KMS-11 (cell line): ENCODE results near the gene MADCAM1.

Source experiments
- H2AFZ ChIP-seq: fragments of 200-600 bp; sonication (generic); 2 replicates; pipeline ENCODE4 v1.6.1; 2016; ENCODE audit warnings: antibody characterized with exemption, mixed run types, low read depth
- H3K27ac ChIP-seq: fragments of 200-600 bp; sonication (generic); 2 replicates; pipeline ENCODE4 v1.6.1; 2016; ENCODE audit warnings: mild to moderate bottlenecking, mixed run types
- H3K27me3 ChIP-seq: fragments of 200-600 bp; sonication (generic); 2 replicates; pipeline ENCODE4 v1.6.1; 2017; ENCODE audit warnings: mild to moderate bottlenecking, low read depth, mixed run types, moderate library complexity; ENCODE audit not compliant: insufficient read depth
- H3K36me3 ChIP-seq: fragments of 200-600 bp; sonication (generic); 2 replicates; pipeline ENCODE4 v1.6.1; 2017; ENCODE audit warnings: mild to moderate bottlenecking, mixed run types; ENCODE audit not compliant: insufficient read depth
- H3K4me1 ChIP-seq: fragments of 200-600 bp; sonication (generic); 2 replicates; pipeline ENCODE4 v1.6.1; 2016; ENCODE audit warnings: mild to moderate bottlenecking, low read depth, mixed run types; ENCODE audit not compliant: poor library complexity, severe bottlenecking
- H3K4me2 ChIP-seq: fragments of 200-600 bp; sonication (generic); 2 replicates; pipeline ENCODE4 v1.7.0; 2016; ENCODE audit warnings: mild to moderate bottlenecking, mixed run types
- H3K4me3 ChIP-seq: fragments of 200-600 bp; sonication (generic); IDR thresholded peaks from 2 replicates; pipeline ENCODE4 v1.6.1; 2017; ENCODE audit warnings: low read depth, low read length, mixed read lengths; ENCODE audit not compliant: insufficient read depth
- H3K79me2 ChIP-seq: fragments of 200-600 bp; sonication (generic); 2 replicates; pipeline ENCODE4 v1.6.1; 2016; ENCODE audit warnings: low read depth, mixed run types; ENCODE audit not compliant: insufficient read depth
- H3K9ac ChIP-seq: fragments of 200-600 bp; sonication (generic); 2 replicates; pipeline ENCODE4 v1.6.1; 2016; ENCODE audit warnings: mild to moderate bottlenecking, mixed run types
- H4K20me1 ChIP-seq: fragments of 200-600 bp; sonication (generic); 2 replicates; pipeline ENCODE4 v1.6.1; 2016; ENCODE audit warnings: mild to moderate bottlenecking, mixed run types; ENCODE audit not compliant: insufficient read depth
- TF ChIP-seq, protein P1 (sequence below): fragments of 200-600 bp; sonication (generic); conservative IDR thresholded peaks from 2 replicates; pipeline ENCODE4 v1.6.1; 2017; ENCODE audit warnings: low read depth, mild to moderate bottlenecking, antibody characterized with exemption, low read length, moderate library complexity, mixed read lengths

MADCAM1 gene

DNA sequence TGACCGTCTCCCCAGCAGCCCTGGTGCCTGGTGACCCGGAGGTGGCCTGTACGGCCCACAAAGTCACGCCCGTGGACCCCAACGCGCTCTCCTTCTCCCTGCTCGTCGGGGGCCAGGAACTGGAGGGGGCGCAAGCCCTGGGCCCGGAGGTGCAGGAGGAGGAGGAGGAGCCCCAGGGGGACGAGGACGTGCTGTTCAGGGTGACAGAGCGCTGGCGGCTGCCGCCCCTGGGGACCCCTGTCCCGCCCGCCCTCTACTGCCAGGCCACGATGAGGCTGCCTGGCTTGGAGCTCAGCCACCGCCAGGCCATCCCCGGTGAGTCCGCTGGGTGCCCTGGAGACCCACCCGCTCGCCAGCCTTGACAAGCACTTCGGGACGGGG, 2.2 kb downstream of the MADCAM1 start:
- Histone ChIP-seq H4K20me1 (no peaks in the 10 kb centered on the region), H3K4me3 (no peak overlapping the region), H3K27ac (no peak overlapping the region), H2AFZ (no peak overlapping the region), H3K9ac (no peak overlapping the region), H3K36me3 (no peaks in the 10 kb centered on the region), H3K4me1 (no peaks in the 10 kb centered on the region), H3K79me2 (no peaks in the 10 kb centered on the region), H3K4me2 (no peak overlapping the region), H3K27me3 (peaks cover 29% of the 10 kb centered on the region; the same call in 1 of the 2 replicates)
- TF ChIP-seq, protein P1, sequence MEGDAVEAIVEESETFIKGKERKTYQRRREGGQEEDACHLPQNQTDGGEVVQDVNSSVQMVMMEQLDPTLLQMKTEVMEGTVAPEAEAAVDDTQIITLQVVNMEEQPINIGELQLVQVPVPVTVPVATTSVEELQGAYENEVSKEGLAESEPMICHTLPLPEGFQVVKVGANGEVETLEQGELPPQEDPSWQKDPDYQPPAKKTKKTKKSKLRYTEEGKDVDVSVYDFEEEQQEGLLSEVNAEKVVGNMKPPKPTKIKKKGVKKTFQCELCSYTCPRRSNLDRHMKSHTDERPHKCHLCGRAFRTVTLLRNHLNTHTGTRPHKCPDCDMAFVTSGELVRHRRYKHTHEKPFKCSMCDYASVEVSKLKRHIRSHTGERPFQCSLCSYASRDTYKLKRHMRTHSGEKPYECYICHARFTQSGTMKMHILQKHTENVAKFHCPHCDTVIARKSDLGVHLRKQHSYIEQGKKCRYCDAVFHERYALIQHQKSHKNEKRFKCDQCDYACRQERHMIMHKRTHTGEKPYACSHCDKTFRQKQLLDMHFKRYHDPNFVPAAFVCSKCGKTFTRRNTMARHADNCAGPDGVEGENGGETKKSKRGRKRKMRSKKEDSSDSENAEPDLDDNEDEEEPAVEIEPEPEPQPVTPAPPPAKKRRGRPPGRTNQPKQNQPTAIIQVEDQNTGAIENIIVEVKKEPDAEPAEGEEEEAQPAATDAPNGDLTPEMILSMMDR, result no peak

DNA sequence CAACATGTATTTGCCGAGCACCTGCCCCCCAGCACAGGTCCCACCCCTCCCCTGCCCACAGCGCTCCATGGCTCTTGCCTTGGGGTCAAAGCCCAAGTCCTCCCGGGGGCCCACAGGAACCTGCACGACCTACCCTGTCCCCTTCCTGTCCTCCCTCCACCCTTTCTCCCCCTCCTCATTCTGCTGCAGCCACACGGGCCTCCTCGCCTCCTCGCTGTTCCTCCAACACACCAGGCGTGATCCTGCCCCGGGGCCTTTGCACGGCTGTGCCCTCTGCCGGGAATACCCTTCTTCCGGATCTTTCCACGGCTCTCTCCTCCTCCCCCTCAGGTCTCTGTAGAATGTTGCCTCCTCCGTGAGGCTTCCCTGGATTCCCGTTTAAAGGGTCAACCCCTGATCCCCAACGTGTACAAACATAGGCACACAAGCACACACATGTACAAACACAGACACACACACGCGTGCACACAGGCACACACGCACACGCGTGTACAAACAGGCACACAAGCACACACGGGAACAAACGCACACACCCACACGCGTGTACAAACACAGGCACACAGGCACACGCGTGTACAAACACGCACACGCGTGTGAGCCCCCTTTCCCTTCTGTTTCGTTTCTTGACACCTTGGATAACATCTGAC, 2.8 kb downstream of the MADCAM1 start:
- TF ChIP-seq, protein P1, result no peak
- no peak overlapping the region for H3K4me2 ChIP-seq
- H4K20me1 ChIP-seq, result no peaks in the 10 kb centered on the region

DNA sequence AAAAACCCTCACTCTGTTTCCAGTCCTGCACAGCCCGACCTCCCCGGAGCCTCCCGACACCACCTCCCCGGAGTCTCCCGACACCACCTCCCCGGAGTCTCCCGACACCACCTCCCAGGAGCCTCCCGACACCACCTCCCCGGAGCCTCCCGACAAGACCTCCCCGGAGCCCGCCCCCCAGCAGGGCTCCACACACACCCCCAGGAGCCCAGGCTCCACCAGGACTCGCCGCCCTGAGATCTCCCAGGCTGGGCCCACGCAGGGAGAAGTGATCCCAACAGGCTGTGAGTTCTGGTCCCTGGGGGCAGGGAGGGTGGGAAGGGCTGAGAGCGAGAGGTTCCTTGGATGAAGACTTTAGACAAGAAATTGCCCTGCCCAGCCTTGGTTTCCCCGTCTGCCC, 5.4 kb downstream of the MADCAM1 start:
- Histone ChIP-seq H3K79me2 (no peaks in the 10 kb centered on the region), H3K9ac (no peak overlapping the region), H3K36me3 (no peaks in the 10 kb centered on the region), H2AFZ (no peak overlapping the region), H3K4me2 (no peak overlapping the region), H3K4me3 (no peak overlapping the region), H3K27ac (no peak overlapping the region), H3K27me3 (peaks cover 29% of the 10 kb centered on the region; the same call in 1 of the 2 replicates), H4K20me1 (no peaks in the 10 kb centered on the region), H3K4me1 (peaks cover 10% of the 10 kb centered on the region)
- TF ChIP-seq, protein P1, result no peak

More for the DNA sequence above, 2.8 kb downstream of the MADCAM1 start:
- H2AFZ ChIP-seq, result no peak overlapping the region
- H3K4me1 ChIP-seq, result no peaks in the 10 kb centered on the region
- peaks cover 29% of the 10 kb centered on the region; the same call in 1 of the 2 replicates for H3K27me3 ChIP-seq
- no peaks in the 10 kb centered on the region for H3K36me3 ChIP-seq
- H3K9ac ChIP-seq, result no peak overlapping the region
- H3K4me3 ChIP-seq, result no peak overlapping the region
- no peaks in the 10 kb centered on the region for H3K79me2 ChIP-seq
- no peak overlapping the region for H3K27ac ChIP-seq

DNA sequence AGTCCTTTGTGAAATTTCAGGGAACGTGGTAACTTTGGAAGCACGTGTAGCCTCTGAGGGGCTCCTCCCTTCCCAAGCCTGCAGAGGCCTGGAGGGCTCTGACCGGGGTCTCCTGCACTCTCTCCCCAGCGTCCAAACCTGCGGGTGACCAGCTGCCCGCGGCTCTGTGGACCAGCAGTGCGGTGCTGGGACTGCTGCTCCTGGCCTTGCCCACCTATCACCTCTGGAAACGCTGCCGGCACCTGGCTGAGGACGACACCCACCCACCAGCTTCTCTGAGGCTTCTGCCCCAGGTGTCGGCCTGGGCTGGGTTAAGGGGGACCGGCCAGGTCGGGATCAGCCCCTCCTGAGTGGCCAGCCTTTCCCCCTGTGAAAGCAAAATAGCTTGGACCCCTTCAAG, 8.3 kb downstream of the MADCAM1 start:
- peaks cover 21% of the 10 kb centered on the region for H3K4me1 ChIP-seq
- no peak overlapping the region for H3K9ac ChIP-seq
- TF ChIP-seq, protein P1, result no peak

More for the DNA sequence above, 8.3 kb downstream of the MADCAM1 start:
- H4K20me1 ChIP-seq, result no peaks in the 10 kb centered on the region
- H3K27ac ChIP-seq, result no peak overlapping the region
- peaks cover 26% of the 10 kb centered on the region; the same call in 1 of the 2 replicates for H3K27me3 ChIP-seq
- H3K79me2 ChIP-seq, result peaks cover 12% of the 10 kb centered on the region; the same call in 1 of the 2 replicates
- H3K4me2 ChIP-seq, result no peak overlapping the region
- no peak overlapping the region for H3K4me3 ChIP-seq
- H3K36me3 ChIP-seq, result no peaks in the 10 kb centered on the region
- no peak overlapping the region for H2AFZ ChIP-seq
